ENCODE measurements around the gene GAL3ST2.

The GAL3ST2 gene

DNA sequence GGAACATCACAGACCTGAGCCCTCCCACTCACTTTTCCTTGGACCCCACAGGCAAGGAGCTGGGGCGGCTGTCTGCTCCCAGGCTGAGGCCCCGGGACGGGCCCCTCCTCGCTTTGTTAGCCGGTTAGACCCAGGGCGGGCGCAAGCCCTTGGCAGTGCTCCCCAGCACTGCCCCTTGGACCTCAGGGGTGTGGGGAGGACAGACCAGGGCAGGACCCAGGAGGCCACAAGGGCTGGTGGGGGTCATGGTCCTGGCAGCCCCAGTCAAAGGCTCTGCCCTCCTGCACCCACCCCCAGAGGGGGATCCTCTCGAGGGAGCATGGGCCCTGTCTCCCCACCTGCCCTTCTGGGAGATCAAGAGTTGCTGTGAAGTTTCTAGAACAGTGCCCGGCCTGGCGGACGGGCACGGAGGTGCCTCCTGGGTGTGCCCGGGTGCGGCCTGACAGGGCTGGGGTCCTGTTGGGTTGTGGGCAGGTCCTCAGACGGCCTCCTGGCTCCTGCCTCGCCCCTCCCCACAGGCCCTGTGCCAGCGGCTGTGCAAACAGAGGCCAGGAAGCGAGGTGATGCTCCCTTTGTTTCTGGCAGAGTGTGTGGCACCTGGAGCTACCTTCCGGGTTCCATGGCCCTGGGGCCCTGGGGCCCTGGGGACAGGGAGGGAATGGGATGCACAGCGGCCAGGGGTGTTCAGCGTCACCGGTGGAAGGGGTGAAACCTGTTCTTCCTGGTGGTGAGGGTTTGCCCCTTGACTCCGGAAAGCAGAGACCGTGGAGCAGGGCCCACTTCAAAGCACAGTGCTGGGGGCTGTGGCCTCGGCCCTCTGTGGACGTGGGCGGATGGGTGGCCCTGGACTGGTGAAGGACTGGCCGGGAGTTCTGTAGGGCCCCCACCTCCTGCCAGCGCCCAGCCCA, 2.9 kb upstream of the GAL3ST2 start:
- TF ChIP-seq, protein P1, sequence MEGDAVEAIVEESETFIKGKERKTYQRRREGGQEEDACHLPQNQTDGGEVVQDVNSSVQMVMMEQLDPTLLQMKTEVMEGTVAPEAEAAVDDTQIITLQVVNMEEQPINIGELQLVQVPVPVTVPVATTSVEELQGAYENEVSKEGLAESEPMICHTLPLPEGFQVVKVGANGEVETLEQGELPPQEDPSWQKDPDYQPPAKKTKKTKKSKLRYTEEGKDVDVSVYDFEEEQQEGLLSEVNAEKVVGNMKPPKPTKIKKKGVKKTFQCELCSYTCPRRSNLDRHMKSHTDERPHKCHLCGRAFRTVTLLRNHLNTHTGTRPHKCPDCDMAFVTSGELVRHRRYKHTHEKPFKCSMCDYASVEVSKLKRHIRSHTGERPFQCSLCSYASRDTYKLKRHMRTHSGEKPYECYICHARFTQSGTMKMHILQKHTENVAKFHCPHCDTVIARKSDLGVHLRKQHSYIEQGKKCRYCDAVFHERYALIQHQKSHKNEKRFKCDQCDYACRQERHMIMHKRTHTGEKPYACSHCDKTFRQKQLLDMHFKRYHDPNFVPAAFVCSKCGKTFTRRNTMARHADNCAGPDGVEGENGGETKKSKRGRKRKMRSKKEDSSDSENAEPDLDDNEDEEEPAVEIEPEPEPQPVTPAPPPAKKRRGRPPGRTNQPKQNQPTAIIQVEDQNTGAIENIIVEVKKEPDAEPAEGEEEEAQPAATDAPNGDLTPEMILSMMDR (IDR thresholded peaks at IDR 0.05; ENCODE audit: borderline replicate concordance, insufficient read depth, low read depth, low read length) = no peak

DNA sequence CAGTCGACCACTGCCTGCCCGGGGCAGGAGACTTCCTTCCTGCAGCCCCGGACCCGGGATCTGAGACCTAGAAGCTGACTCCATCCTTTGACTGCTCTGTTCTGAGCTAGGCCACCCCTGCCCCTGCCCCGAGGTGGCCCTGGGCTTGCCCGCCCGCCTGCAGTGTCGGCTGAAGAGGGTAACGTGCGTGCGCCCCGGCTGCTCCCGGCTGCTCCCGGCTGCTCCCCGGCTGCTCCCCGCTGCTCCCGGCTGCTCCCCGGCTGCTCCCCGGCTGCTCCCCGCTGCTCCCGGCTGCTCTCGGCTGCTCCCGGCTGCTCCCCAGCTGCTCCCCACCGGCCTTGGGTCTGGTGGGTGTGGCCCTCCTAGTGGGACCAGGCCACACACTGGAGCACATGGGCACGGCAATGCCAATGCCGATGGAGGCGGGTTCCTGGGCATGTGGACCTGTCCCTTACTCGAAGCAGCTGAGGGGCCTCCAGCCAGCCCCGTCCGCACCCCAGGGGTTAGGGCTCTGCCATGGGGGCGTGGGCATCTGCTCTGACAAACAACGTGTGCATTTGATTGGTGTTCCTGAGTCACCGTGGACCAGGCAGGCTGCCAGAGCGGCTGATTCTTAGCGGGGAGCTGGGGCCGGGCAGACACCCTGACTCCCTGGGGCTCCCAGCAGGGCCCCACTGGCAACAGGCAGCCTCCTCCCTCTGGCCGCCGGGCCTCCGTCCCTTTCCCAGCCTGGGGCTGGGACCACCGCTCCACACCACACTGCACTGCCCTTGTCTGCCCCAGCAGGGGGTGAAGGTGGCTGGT, 2.0 kb upstream of the GAL3ST2 start:
- H3K4me3 ChIP-seq (ENCODE audit: low read depth, low read length) = no peak overlapping the region
- TF ChIP-seq, protein P1 (IDR thresholded peaks at IDR 0.05; ENCODE audit: borderline replicate concordance, insufficient read depth, low read depth, low read length) = no peak

More for the DNA sequence above, 2.9 kb upstream of the GAL3ST2 start:
- no peak overlapping the region for H3K4me3 ChIP-seq (ENCODE audit: low read depth, low read length)

DNA sequence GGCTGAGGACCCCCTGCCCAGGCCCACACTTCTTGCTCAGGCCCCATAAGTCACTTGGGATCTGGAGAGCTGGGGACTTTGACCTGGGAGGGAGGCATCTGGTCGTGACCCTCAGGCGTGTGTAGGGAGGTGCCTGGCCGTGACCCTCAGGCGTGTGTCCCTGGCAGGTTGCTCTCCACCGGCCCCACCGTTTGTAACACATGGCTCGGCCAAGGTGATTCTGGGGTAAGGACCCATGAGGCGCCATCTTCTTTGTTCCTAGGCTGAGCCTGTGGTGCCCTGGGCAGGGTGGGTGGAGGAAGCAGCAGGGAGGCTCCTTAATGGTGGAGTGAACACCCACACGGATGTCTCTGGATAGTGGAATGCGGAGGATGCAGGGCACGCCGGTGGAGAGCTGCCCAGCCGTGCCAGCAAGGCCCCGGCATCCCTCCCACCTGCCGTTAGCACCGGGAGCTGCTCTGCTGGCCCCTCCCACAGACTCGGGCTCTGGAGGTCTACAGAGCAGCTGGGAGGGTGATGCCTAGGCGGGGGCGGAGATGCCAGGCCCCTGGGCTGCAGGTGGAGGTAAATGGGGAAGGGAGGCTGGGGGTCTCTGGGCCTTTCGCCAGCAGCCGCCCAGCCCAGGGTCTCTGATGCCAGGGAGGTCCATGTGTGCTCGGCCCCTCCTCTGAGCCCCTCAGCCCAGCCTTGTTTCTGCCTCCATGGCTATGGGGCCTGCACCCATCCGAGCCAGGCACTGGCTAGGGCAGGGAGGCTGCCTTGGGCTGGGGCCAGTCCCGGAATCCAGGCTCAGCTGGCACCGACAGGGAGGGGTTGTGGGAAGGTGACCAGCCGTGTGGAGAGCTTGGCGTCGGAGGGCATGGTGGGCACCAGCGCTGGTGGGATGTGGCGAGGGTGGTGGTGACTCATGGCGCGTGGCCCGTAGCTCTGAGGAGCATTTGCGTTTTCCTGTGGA, 1.1 kb upstream of the GAL3ST2 start:
- TF ChIP-seq, protein P1 (IDR thresholded peaks at IDR 0.05; ENCODE audit: borderline replicate concordance, insufficient read depth, low read depth, low read length) = no peak
- H3K4me3 ChIP-seq (ENCODE audit: low read depth, low read length) = no peak overlapping the region

DNA sequence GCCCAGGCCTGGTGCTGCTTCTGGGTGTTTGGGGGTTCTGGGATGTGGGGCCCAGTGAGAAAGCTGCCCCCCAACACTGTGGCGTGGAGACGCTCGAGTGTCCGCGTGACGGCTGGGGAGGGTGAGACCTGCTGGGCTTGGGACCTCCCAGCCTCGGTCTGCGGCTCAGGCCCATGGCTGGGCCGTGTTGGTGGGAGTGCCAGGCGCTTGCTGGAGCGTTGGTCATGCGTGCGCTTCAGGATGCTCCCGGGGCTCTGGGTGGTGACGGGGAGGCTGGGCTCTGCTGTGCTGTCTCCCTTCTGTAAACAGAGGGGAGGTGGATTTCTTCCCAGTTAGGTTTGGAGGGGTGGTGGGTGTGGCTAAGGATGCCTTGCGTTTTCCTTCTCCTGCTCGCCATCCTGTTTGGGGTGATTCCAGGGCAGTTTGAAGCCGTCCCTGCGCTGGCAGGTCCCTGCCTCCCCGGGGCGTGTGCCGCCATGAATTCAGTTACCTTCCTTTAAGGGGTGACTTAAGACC, 606 bp downstream of the GAL3ST2 start:
- TF ChIP-seq, protein P1 (IDR thresholded peaks at IDR 0.05; ENCODE audit: borderline replicate concordance, insufficient read depth, low read depth, low read length) = no peak
- H3K4me3 ChIP-seq (ENCODE audit: low read depth, low read length) = no peak overlapping the region

DNA sequence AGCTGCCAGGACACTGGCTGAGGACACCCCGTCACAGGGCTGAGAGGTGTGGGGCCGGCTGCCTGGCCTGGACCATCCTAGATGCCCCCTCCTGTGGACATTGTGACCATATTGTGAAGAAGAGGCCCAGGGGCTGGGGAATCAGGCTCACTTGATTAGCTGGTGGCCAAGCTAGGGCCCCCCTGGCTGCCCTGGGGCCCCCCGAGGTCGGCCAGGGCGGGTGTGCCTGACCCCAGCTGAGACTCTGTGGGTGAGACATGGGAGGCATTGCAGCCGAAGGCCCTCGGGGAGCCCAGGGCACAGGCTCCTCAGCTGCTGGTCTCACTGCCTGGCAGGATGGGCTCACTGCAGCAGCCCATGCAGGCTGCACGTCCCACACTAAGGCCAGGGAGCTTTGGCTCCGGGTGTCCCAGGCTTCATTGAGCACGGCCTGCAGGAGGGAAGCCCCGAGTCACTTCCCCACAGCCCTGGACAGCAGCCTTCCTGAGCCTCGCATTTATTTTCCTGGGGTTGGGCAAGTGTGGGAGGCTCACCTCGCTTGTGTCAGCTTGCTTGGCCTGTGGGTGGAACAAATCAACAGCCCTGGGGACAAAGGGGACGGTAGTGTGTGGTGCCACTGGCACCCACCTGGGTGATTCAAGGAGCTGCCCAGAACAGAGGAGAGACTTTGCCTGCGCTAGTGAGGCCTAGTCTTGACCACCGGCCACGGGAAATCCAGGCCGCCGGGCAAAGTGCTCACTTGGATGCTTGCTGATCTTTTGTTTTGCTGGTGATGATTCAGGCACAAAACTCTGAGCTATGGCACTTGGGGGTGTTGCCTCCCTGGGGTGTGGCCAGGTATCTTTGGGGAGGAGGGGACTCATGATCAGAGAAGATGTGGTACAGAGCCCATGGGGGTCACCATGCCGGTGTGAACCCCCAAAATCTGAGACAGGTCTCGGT, 1.3 kb downstream of the GAL3ST2 start:
- no peak overlapping the region for H3K4me3 ChIP-seq (ENCODE audit: low read depth, low read length)
- TF ChIP-seq, protein P1 (IDR thresholded peaks at IDR 0.05; ENCODE audit: borderline replicate concordance, insufficient read depth, low read depth, low read length) = no peak
